ENCODE data around the gene JTB. TPM values are rescaled to one million over a fixed set of nuclear protein-coding genes. Genes with fewer than 3 reads are reported as not detected.
"Not testable (repeated sequence)": the region's sequence is repeated elsewhere in the genome, so short reads cannot be mapped to it uniquely, and the experiment has no call there.

JTB gene
- total RNA-seq, 1 donor from 2014 or later: 58.7 TPM

- DNase-seq (ENCODE audit: low spot score): no peak
- TF ChIP-seq CTCF (IDR thresholded peaks at IDR 0.05; ENCODE audit: unreplicated experiment): no peak
- no peak overlapping the region for H3K4me3 Mint-ChIP-seq (ENCODE audit: unreplicated experiment)
- no peaks in the 10 kb centered on the region for H3K27me3 Mint-ChIP-seq (ENCODE audit: unreplicated experiment)
- no peaks in the 10 kb centered on the region for H3K36me3 Mint-ChIP-seq (ENCODE audit: low read depth, unreplicated experiment)
- H3K9me3 Mint-ChIP-seq (ENCODE audit: unreplicated experiment): no peaks in the 10 kb centered on the region
- H3K4me1 Mint-ChIP-seq (ENCODE audit: unreplicated experiment): no peaks in the 10 kb centered on the region
- no peak overlapping the region for H3K27ac Mint-ChIP-seq (ENCODE audit: unreplicated experiment)
Measured at GRCh38 chr1:154012129-154012528, 34.7 kb upstream of the JTB start.

GRCh38 chr1:154006136-154006535 is 28.7 kb upstream of the JTB start:
- H3K27me3 Mint-ChIP-seq (ENCODE audit: unreplicated experiment): no peaks in the 10 kb centered on the region
- no peaks in the 10 kb centered on the region for H3K36me3 Mint-ChIP-seq (ENCODE audit: low read depth, unreplicated experiment)
- no peak for TF ChIP-seq CTCF (IDR thresholded peaks at IDR 0.05; ENCODE audit: unreplicated experiment)
- no peaks in the 10 kb centered on the region for H3K4me1 Mint-ChIP-seq (ENCODE audit: unreplicated experiment)
- H3K27ac Mint-ChIP-seq (ENCODE audit: unreplicated experiment): no peak overlapping the region
- H3K9me3 Mint-ChIP-seq (ENCODE audit: unreplicated experiment): no peaks in the 10 kb centered on the region
- DNase-seq (ENCODE audit: low spot score): no peak
- no peak overlapping the region for H3K4me3 Mint-ChIP-seq (ENCODE audit: unreplicated experiment)

GRCh38 chr1:154000420-154000819 is 22.9 kb upstream of the JTB start:
- Mint-ChIP-seq H3K27me3 (ENCODE audit: unreplicated experiment) (peaks cover 3% of the 10 kb centered on the region), H3K27ac (ENCODE audit: unreplicated experiment) (no peak overlapping the region), H3K36me3 (ENCODE audit: low read depth, unreplicated experiment) (peaks cover 2% of the 10 kb centered on the region), H3K4me3 (ENCODE audit: unreplicated experiment) (no peak overlapping the region), H3K9me3 (ENCODE audit: unreplicated experiment) (no peaks in the 10 kb centered on the region), H3K4me1 (ENCODE audit: unreplicated experiment) (no peaks in the 10 kb centered on the region)
- no peak for DNase-seq (ENCODE audit: low spot score)
- no peak for TF ChIP-seq CTCF (IDR thresholded peaks at IDR 0.05; ENCODE audit: unreplicated experiment)

GRCh38 chr1:153996882-153997281 is 19.4 kb upstream of the JTB start:
- H3K9me3 Mint-ChIP-seq (ENCODE audit: unreplicated experiment); H3K27ac Mint-ChIP-seq (ENCODE audit: unreplicated experiment): not testable (repeated sequence)

GRCh38 chr1:153995640-153996039 is 18.2 kb upstream of the JTB start:
- TF ChIP-seq CTCF (IDR thresholded peaks at IDR 0.05; ENCODE audit: unreplicated experiment): no peak
- peaks cover 24% of the 10 kb centered on the region for H3K36me3 Mint-ChIP-seq (ENCODE audit: low read depth, unreplicated experiment)
- H3K9me3 Mint-ChIP-seq (ENCODE audit: unreplicated experiment): no peaks in the 10 kb centered on the region
- peaks cover 9% of the 10 kb centered on the region for H3K27me3 Mint-ChIP-seq (ENCODE audit: unreplicated experiment)
- peaks cover 18% of the 10 kb centered on the region for H3K4me1 Mint-ChIP-seq (ENCODE audit: unreplicated experiment)
- H3K27ac Mint-ChIP-seq (ENCODE audit: unreplicated experiment): no peak overlapping the region
- H3K4me3 Mint-ChIP-seq (ENCODE audit: unreplicated experiment): peak overlapping the region; percentile 60
- no peak for DNase-seq (ENCODE audit: low spot score)

More at GRCh38 chr1:153996882-153997281, 19.4 kb upstream of the JTB start:
- H3K27me3 Mint-ChIP-seq (ENCODE audit: unreplicated experiment); H3K4me1 Mint-ChIP-seq (ENCODE audit: unreplicated experiment); H3K4me3 Mint-ChIP-seq (ENCODE audit: unreplicated experiment); DNase-seq (ENCODE audit: low spot score): not testable (repeated sequence)
- peaks cover 15% of the 10 kb centered on the region for H3K36me3 Mint-ChIP-seq (ENCODE audit: low read depth, unreplicated experiment)

- Mint-ChIP-seq H3K27ac (ENCODE audit: unreplicated experiment) (no peak overlapping the region), H3K4me3 (ENCODE audit: unreplicated experiment) (peak overlapping the region; percentile 60), H3K27me3 (ENCODE audit: unreplicated experiment) (peaks cover 12% of the 10 kb centered on the region), H3K9me3 (ENCODE audit: unreplicated experiment) (no peaks in the 10 kb centered on the region), H3K4me1 (ENCODE audit: unreplicated experiment) (peaks cover 18% of the 10 kb centered on the region), H3K36me3 (ENCODE audit: low read depth, unreplicated experiment) (peaks cover 28% of the 10 kb centered on the region)
- TF ChIP-seq CTCF (IDR thresholded peaks at IDR 0.05; ENCODE audit: unreplicated experiment): no peak
- DNase-seq (ENCODE audit: low spot score): no peak
Measured at GRCh38 chr1:153995202-153995601, 17.7 kb upstream of the JTB start.
